Vagina (tissue), 2 donors: ENCODE measurements around the gene WDR7. TPM values are rescaled to one million over a fixed set of nuclear protein-coding genes. Genes with fewer than 3 reads are reported as not detected.

ENCODE experiments used
- DNase-seq, 2 donors: peaks; one replicate each; pipeline ENCODE4 v3.0.0-alpha.2; 2017; ENCODE audit errors: extremely low spot score in 2 of 2
- H3K27ac ChIP-seq: fragments of 200-600 bp; sonication (generic); one replicate; pipeline ENCODE4 v1.5.1; 2019
- H3K27me3 ChIP-seq: fragments of 200-600 bp; sonication (generic); one replicate; pipeline ENCODE4 v1.5.1; 2019
- H3K36me3 ChIP-seq, 2 donors: fragments of 200-600 bp; sonication (generic); one replicate each; pipeline ENCODE4 v1.5.1; 2017 to 2019
- H3K4me1 ChIP-seq: fragments of 200-600 bp; sonication (generic); one replicate; pipeline ENCODE4 v1.5.1; 2019
- H3K4me3 ChIP-seq, 2 donors: fragments of 200-600 bp; sonication (generic); 1 replicate in 1 of 2; 2 replicates in 1 of 2; pipeline ENCODE4 v1.5.1; 2016 to 2019
- H3K9me3 ChIP-seq: fragments of 200-600 bp; sonication (generic); one replicate; pipeline ENCODE4 v1.5.1; 2019
- POLR2A ChIP-seq, 2 donors: fragments of 450-650 bp; IDR thresholded peaks; one replicate each; pipeline ENCODE4 v1.6.1; 2017; ENCODE audit warnings: antibody characterized with exemption in 2 of 2, mild to moderate bottlenecking in 2 of 2, moderate library complexity in 2 of 2
- POLR2AphosphoS5 ChIP-seq, 2 donors: sonication (generic); formaldehyde crosslinking; IDR thresholded peaks; one replicate each; pipeline ENCODE4 v1.9.0; 2017; ENCODE audit warnings: antibody characterized with exemption in 2 of 2, mild to moderate bottlenecking in 2 of 2, low read depth in 1 of 2; ENCODE audit not compliant: insufficient read depth in 1 of 2
- intact Hi-C: fragments of 100-400 bp; cut with DNase I; formaldehyde crosslinking; loops from one replicate; pipeline ENCODE4 v1.15.1; 2023
- total RNA-seq: library from RNA; depleted of rRNA; stranded (reverse); fragments of >200 nt; gene quantifications from one replicate; pipeline ENCODE4 v1.2.3, GENCODE V29; 2016
- TF ChIP-seq, protein P1 (sequence below), 3 experiments: fragments of 450-650 bp in 2 of 3; fragments of 200-600 bp in 1 of 3; sonication (generic) in 1 of 3; IDR thresholded peaks; one replicate each; pipeline ENCODE4 v1.5.1; 2017 to 2019; ENCODE audit warnings: antibody characterized with exemption in 3 of 3, mild to moderate bottlenecking in 2 of 3, moderate library complexity in 2 of 3

Gene WDR7
- total RNA-seq, 1 donor from 2014 or later: 26.3 TPM

GRCh38 chr18:56696966-56697365, 45.8 kb downstream of the WDR7 start:
- no peaks in the 10 kb centered on the region for H3K4me1 ChIP-seq
- H3K9me3 ChIP-seq: no peaks in the 10 kb centered on the region
- no peak overlapping the region for H3K27ac ChIP-seq
- DNase-seq: no peak
- TF ChIP-seq POLR2A (IDR thresholded peaks at IDR 0.05): no peak
- no peak for TF ChIP-seq POLR2AphosphoS5 (IDR thresholded peaks at IDR 0.05; ENCODE audit: insufficient read depth in 1 of 2, low read depth in 1 of 2)
- TF ChIP-seq, protein P1, sequence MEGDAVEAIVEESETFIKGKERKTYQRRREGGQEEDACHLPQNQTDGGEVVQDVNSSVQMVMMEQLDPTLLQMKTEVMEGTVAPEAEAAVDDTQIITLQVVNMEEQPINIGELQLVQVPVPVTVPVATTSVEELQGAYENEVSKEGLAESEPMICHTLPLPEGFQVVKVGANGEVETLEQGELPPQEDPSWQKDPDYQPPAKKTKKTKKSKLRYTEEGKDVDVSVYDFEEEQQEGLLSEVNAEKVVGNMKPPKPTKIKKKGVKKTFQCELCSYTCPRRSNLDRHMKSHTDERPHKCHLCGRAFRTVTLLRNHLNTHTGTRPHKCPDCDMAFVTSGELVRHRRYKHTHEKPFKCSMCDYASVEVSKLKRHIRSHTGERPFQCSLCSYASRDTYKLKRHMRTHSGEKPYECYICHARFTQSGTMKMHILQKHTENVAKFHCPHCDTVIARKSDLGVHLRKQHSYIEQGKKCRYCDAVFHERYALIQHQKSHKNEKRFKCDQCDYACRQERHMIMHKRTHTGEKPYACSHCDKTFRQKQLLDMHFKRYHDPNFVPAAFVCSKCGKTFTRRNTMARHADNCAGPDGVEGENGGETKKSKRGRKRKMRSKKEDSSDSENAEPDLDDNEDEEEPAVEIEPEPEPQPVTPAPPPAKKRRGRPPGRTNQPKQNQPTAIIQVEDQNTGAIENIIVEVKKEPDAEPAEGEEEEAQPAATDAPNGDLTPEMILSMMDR (IDR thresholded peaks at IDR 0.05): no peak
- H3K4me3 ChIP-seq: no peak overlapping the region
- intact Hi-C loops: no loop called here
- no peaks in the 10 kb centered on the region for H3K27me3 ChIP-seq
- H3K36me3 ChIP-seq: peaks cover 0 to 10% of the 10 kb centered on the region in 2 donors

DNA sequence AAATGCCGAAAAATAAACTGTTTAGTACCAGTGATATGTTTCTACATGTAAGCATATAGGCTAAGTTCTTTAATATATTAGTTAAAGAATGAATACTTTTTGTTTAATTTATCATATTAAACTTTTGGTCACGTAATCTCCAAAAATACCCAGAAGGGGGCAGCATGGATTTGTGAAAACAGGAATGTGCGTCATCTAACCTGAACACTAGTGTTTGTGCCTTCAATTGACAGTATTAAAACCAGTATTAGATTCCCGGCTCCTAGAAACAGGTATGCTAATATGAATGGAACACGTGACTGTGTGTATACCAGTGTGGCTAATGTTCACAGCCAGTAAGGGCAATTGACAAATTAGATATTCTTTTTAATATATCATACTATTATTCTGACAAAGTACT, 51.8 kb downstream of the WDR7 start:
- Histone ChIP-seq H3K4me1 (no peaks in the 10 kb centered on the region), H3K27me3 (no peaks in the 10 kb centered on the region)
- intact Hi-C loops: no loop called here

DNA sequence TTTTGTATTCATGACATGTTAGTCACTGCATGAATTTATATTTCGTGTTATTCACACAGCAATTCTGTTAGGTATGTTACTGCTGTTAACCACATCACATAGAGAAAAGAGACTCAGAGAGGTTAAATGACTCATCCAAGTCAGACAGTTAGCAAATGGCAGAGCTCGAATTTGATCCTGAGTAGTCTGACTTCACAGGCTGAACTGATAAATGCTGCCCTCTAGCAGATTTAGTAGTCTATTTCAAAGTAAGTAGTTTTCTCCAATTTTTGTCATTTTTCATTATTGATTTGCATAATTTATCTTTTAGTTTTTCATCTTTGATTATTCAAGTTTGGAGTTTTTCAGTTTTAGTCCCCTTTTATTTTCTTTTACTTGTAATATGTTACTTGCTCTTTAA, 58.3 kb downstream of the WDR7 start:
- no peak for DNase-seq
- intact Hi-C loops: no loop called here
- no peaks in the 10 kb centered on the region for H3K27me3 ChIP-seq
- H3K27ac ChIP-seq: no peak overlapping the region
- no peaks in the 10 kb centered on the region for H3K36me3 ChIP-seq
- H3K4me3 ChIP-seq: no peak overlapping the region
- TF ChIP-seq, protein P1 (IDR thresholded peaks at IDR 0.05): no peak
- TF ChIP-seq POLR2AphosphoS5 (IDR thresholded peaks at IDR 0.05; ENCODE audit: insufficient read depth in 1 of 2, low read depth in 1 of 2): no peak
- no peak for TF ChIP-seq POLR2A (IDR thresholded peaks at IDR 0.05)
- H3K9me3 ChIP-seq: no peaks in the 10 kb centered on the region
- H3K4me1 ChIP-seq: peaks cover 7% of the 10 kb centered on the region

More for the DNA sequence above, 51.8 kb downstream of the WDR7 start:
- no peak overlapping the region for H3K27ac ChIP-seq
- no peak for DNase-seq
- H3K9me3 ChIP-seq: no peaks in the 10 kb centered on the region
- TF ChIP-seq, protein P1 (IDR thresholded peaks at IDR 0.05): peak in 1 of 3 experiments; percentile 10
- no peak for TF ChIP-seq POLR2A (IDR thresholded peaks at IDR 0.05)
- H3K4me3 ChIP-seq: no peak overlapping the region
- peaks cover 0 to 4% of the 10 kb centered on the region in 2 donors for H3K36me3 ChIP-seq

DNA sequence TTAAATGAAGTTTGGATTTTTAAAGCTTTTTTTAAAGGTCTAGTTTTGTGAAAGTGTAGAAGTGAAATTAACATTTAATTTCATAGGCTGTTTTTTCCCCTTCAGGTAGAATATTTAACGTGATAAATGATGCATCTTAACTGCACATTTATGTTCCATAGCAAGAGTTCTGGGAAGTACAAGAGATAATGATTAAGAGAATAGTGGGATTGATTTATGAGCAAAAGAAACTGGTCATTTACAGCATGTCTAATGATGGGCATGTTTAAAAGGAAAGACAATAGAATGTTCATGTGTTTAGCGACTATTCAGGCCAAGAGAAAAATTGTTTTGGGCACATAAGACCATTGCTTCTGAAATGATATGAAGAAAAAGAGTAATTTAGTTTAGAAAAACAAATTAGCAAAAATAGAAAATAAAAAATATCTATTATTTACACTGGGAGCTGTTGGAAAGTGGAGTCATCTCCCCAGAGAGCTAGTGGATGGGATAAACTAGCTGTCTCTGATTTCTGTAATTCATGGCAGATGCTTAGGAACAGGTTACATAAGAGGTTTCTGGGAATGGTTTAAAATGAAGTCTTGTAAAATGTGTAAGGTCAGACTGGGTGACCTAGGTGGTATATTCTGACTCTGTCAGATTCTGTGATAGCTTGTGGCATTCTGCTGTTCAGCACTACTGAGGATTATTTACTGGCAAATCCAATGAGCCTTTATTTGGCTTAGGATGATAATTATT, 60.7 kb downstream of the WDR7 start:
- peaks cover 7% of the 10 kb centered on the region for H3K4me1 ChIP-seq
- no peaks in the 10 kb centered on the region for H3K27me3 ChIP-seq
- H3K4me3 ChIP-seq: no peak overlapping the region
- DNase-seq: no peak
- H3K9me3 ChIP-seq: no peaks in the 10 kb centered on the region
- no peak for TF ChIP-seq POLR2A (IDR thresholded peaks at IDR 0.05)
- TF ChIP-seq, protein P1 (IDR thresholded peaks at IDR 0.05): no peak
- TF ChIP-seq POLR2AphosphoS5 (IDR thresholded peaks at IDR 0.05; ENCODE audit: insufficient read depth in 1 of 2, low read depth in 1 of 2): no peak
- H3K36me3 ChIP-seq: no peaks in the 10 kb centered on the region
- H3K27ac ChIP-seq: no peak overlapping the region
- intact Hi-C loops: no loop called here

DNA sequence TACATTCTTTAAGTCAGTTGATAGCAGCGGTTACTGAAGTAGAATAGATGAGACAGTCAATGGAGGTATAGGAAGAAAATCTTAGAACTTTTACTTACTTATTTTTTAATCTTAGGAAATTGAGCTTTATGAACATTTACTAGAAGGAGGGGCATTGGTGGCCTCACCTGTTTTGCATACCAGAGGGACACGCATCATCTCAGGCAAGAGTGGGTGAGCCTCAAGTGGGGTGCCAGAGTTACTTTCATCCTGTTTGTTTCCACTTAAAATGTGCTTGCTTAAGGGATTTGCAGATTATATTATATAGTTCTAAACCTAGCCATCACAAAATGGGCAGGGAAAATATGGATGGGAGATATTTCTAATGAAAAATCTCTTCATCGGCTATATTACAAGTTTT, 61.6 kb downstream of the WDR7 start:
- no peak for DNase-seq
- no peak overlapping the region for H3K4me3 ChIP-seq
- no peak overlapping the region for H3K27ac ChIP-seq
- intact Hi-C loops: no loop called here
- H3K9me3 ChIP-seq: no peaks in the 10 kb centered on the region
- no peaks in the 10 kb centered on the region for H3K27me3 ChIP-seq
- TF ChIP-seq POLR2A (IDR thresholded peaks at IDR 0.05): no peak
- TF ChIP-seq POLR2AphosphoS5 (IDR thresholded peaks at IDR 0.05; ENCODE audit: insufficient read depth in 1 of 2, low read depth in 1 of 2): no peak
- TF ChIP-seq, protein P1 (IDR thresholded peaks at IDR 0.05): no peak
- no peaks in the 10 kb centered on the region for H3K36me3 ChIP-seq
- H3K4me1 ChIP-seq: peaks cover 7% of the 10 kb centered on the region
